Ovary (tissue), 9 donors: ENCODE measurements around the gene MST1. TPM values are rescaled to one million over a fixed set of nuclear protein-coding genes. Genes with fewer than 3 reads are reported as not detected.
A peak's percentile ranks its signal among the peaks of the same experiment; 100 is the strongest.
"Not testable (repeated sequence)": the region's sequence is repeated elsewhere in the genome, so short reads cannot be mapped to it uniquely, and the experiment has no call there.

Experiments used
- DNase-seq, 5 donors: peaks; one replicate each; pipeline ENCODE4 v3.0.0-alpha.2; 2019 to 2020
- H3K27ac ChIP-seq, 2 donors: fragments of 200-600 bp; one replicate each; pipeline versions ENCODE4 v1.5.1 to v1.8.0; 2019 to 2022
- H3K27me3 ChIP-seq: fragments of 200-600 bp; one replicate; pipeline ENCODE4 v1.8.0; 2022
- H3K36me3 ChIP-seq: fragments of 200-600 bp; sonication (generic); one replicate; pipeline ENCODE4 v1.5.1; 2019
- H3K4me1 ChIP-seq: one replicate; pipeline ENCODE4 v1.8.1; 2013; ENCODE audit warnings: mild to moderate bottlenecking, moderate library complexity; ENCODE audit not compliant: insufficient read depth
- H3K4me3 ChIP-seq: fragments of 200-600 bp; sonication (generic); one replicate; pipeline ENCODE4 v1.5.1; 2017
- H3K9me3 ChIP-seq, 2 donors: fragments of 200-600 bp in 1 of 2; sonication (generic) in 1 of 2; one replicate each; pipeline versions ENCODE4 v1.5.1 to v1.8.1; 2013 to 2019; ENCODE audit warnings: mild to moderate bottlenecking in 1 of 2, moderate library complexity in 1 of 2
- CTCF ChIP-seq, 3 donors: fragments of 450-650 bp in 2 of 3; fragments of 200-600 bp in 1 of 3; IDR thresholded peaks; one replicate each; pipeline versions ENCODE4 v1.5.1 to v1.8.0; 2016 to 2022; ENCODE audit warnings: antibody characterized with exemption in 3 of 3, mild to moderate bottlenecking in 1 of 3
- EP300 ChIP-seq: sonication (generic); formaldehyde crosslinking; IDR thresholded peaks from one replicate; pipeline ENCODE4 v1.6.1; 2017; ENCODE audit warnings: antibody characterized with exemption
- POLR2A ChIP-seq: fragments of 450-650 bp; IDR thresholded peaks from one replicate; pipeline ENCODE4 v1.6.1; 2017; ENCODE audit warnings: antibody characterized with exemption, mild to moderate bottlenecking, moderate library complexity
- WGBS, 3 donors: extraction: QIAGEN DNeasy Blood & Tissue Kit in 1 of 3; methylation state at CpG; one replicate each; pipeline versions ENCODE4 v1.1.5 to v1.1.7; 2013 to 2017; 5-methylcytosine and 5-hydroxymethylcytosine counted together
- intact Hi-C, 4 donors: fragments of 100-400 bp; cut with DNase I; formaldehyde crosslinking; loops; one replicate each; pipeline versions ENCODE4 v1.11.0 to v1.15.1; 2022 to 2023
- polyA plus RNA-seq, 2 donors: library from polyadenylated mRNA; stranded (reverse); fragments of 200-250 nt in 1 of 2; fragments of 350-450 nt in 1 of 2; fragmentation: Illumina TruSeq in 1 of 2; extraction: RNeasy Lipid Tissue Mini Kit (QIAGEN cat#74804) in 1 of 2; gene quantifications; one replicate each; pipeline ENCODE4 v1.2.3, GENCODE V29; 2013 to 2014
- total RNA-seq, 7 donors: library from RNA; depleted of rRNA in 2 of 7; stranded (reverse); fragments of >200 nt in 2 of 7; fragmentation: NEBNext Ultra II Directional in 3 of 7; extraction: Animal tissue kit (Norgen Biotek cat#: 25700) in 3 of 7; gene quantifications; one replicate each; pipeline versions ENCODE4 v1.1.0 to v1.2.4, GENCODE V29; 2016 to 2023
- donor health status: DM: no; HTN: no; CAD: no; lungs with moderate emphysema.
- donor health status: DM: no; HTN: no; CAD: no.
- donor health status: Bipolar disorder and iron deficiency.
- donor health status: DM: yes; HTN: yes; CAD: no.
- donor health status: DM: no; HTN: no; CAD: no.
- donor health status: DM: yes; HTN: yes; CAD: no.

MST1 gene
- total and polyA plus RNA-seq, 9 donors: 3.5 to 91.0 (median 17.3) TPM

- Histone ChIP-seq H3K4me3 (no peak overlapping the region), H3K36me3 (no peaks in the 10 kb centered on the region), H3K27ac (no peak overlapping the region), H3K27me3 (no peaks in the 10 kb centered on the region), H3K9me3 (no peaks in the 10 kb centered on the region), H3K4me1 (no peaks in the 10 kb centered on the region)
- TF ChIP-seq EP300: no peak
- TF ChIP-seq CTCF (IDR thresholded peaks at IDR 0.05): no peak
- no peak for TF ChIP-seq POLR2A
- 69 to 76% (median 70%) methylated on average over 8 of the region's 8 CpGs for WGBS, 3 donors
- intact Hi-C loops: loop anchor here in 1 of 4 donors (10.0 kb wide), 1 partner anchor 205 kb away; the partner anchor contains the start of gene MST1R
- no peak for DNase-seq
These were observed 10.7 kb upstream of the MST1 start for GRCh38 chr3:49700014-49700413.

- Histone ChIP-seq H3K4me1 (no peaks in the 10 kb centered on the region), H3K36me3 (no peaks in the 10 kb centered on the region), H3K27me3 (no peaks in the 10 kb centered on the region), H3K9me3 (no peaks in the 10 kb centered on the region), H3K27ac (no peak overlapping the region), H3K4me3 (no peak overlapping the region)
- 78 to 86% (median 78%) methylated on average over 16 of the region's 16 CpGs for WGBS, 3 donors
- intact Hi-C loops: no loop called here
- no peak for DNase-seq
- TF ChIP-seq CTCF (IDR thresholded peaks at IDR 0.05): no peak
- no peak for TF ChIP-seq POLR2A
- TF ChIP-seq EP300: no peak
These were observed 10.2 kb upstream of the MST1 start for GRCh38 chr3:49699281-49699979.

GRCh38 chr3:49695350-49696015, 6.2 kb upstream of the MST1 start:
- H3K27ac ChIP-seq, H3K4me1 ChIP-seq, H3K9me3 ChIP-seq, intact Hi-C loops, H3K36me3 ChIP-seq, DNase-seq, H3K4me3 ChIP-seq, H3K27me3 ChIP-seq: not testable (repeated sequence)
- WGBS, 3 donors: 58 to 88% (median 70%) methylated on average over 2 to 4 of the region's 4 CpGs

- DNase-seq, intact Hi-C loops, H3K4me3 ChIP-seq, H3K27me3 ChIP-seq, H3K4me1 ChIP-seq, H3K27ac ChIP-seq, H3K9me3 ChIP-seq, H3K36me3 ChIP-seq: not testable (repeated sequence)
- WGBS, 3 donors: 56 to 65% (median 62%) methylated on average over 6 of the region's 6 CpGs
These were observed 5.3 kb upstream of the MST1 start for GRCh38 chr3:49694409-49695070.

GRCh38 chr3:49691481-49691880, 2.2 kb upstream of the MST1 start:
- H3K4me1 ChIP-seq, H3K36me3 ChIP-seq, DNase-seq, H3K27ac ChIP-seq, H3K4me3 ChIP-seq, H3K27me3 ChIP-seq, H3K9me3 ChIP-seq, intact Hi-C loops: not testable (repeated sequence)
- WGBS, 3 donors: 86 to 92% (median 88%) methylated on average over 3 of the region's 3 CpGs

- DNase-seq, intact Hi-C loops, H3K9me3 ChIP-seq, H3K36me3 ChIP-seq, H3K4me1 ChIP-seq, H3K27me3 ChIP-seq, H3K4me3 ChIP-seq, H3K27ac ChIP-seq: not testable (repeated sequence)
- 87 to 91% (median 89%) methylated on average over 3 of the region's 3 CpGs for WGBS, 3 donors
These were observed 1.6 kb upstream of the MST1 start for GRCh38 chr3:49690856-49691255.

GRCh38 chr3:49689908-49690624, 792 bp upstream of the MST1 start:
- H3K4me1 ChIP-seq: not testable (repeated sequence)
- WGBS, 3 donors: 4 to 7% (median 7%) methylated on average over 16 of the region's 16 CpGs
- H3K27ac ChIP-seq: peak overlapping the region in 1 of 2 donors; percentile 60

GRCh38 chr3:49688338-49689045, 782 bp downstream of the MST1 start:
- DNase-seq, H3K4me1 ChIP-seq, intact Hi-C loops, H3K36me3 ChIP-seq, H3K9me3 ChIP-seq, H3K27me3 ChIP-seq: not testable (repeated sequence)
- 65 to 75% (median 69%) methylated on average over 7 of the region's 7 CpGs for WGBS, 3 donors
- H3K27ac ChIP-seq: peak overlapping the region in 1 of 2 donors; percentile 61
- peak overlapping the region; percentile 61 for H3K4me3 ChIP-seq

More at GRCh38 chr3:49689908-49690624, 792 bp upstream of the MST1 start:
- H3K9me3 ChIP-seq, DNase-seq, intact Hi-C loops, H3K36me3 ChIP-seq, H3K27me3 ChIP-seq: not testable (repeated sequence)
- peak overlapping the region; percentile 61 for H3K4me3 ChIP-seq
